ENCODE measurements around the gene TUT4. TPM values are rescaled to one million over a fixed set of nuclear protein-coding genes. Genes with fewer than 3 reads are reported as not detected.

Gene TUT4
- total and polyA plus RNA-seq, 2 donors (not counting 3 experiments of a cell fraction or from before 2014, with no cell fraction given) = 24.7 to 41.2 TPM

GRCh38 chr1:52454779-52455178 is 98.1 kb downstream of the TUT4 start:
- no peaks in the 10 kb centered on the region for H3K79me2 ChIP-seq (ENCODE audit: control insufficient read depth, insufficient read depth, low read length)
- H2AFZ ChIP-seq (ENCODE audit: low read depth, low read length) = no peak overlapping the region
- ChIA-PET CTCF (interaction anchor here (0.9 kb wide), 1 partner anchor 50 kb away, joined by 3 read pairs; no protein-coding TSS in a partner anchor), POLR2A (no interaction called here)
- H3K9ac ChIP-seq (replicated peaks; ENCODE audit: extremely low read depth, insufficient read depth, low read length) = no peak overlapping the region
- H3K27ac ChIP-seq (ENCODE audit: insufficient read depth, low read depth, low read length) = no peak overlapping the region
- H4K20me1 ChIP-seq (replicated peaks; ENCODE audit: control insufficient read depth, extremely low read depth, insufficient read depth, low read length) = no peaks in the 10 kb centered on the region
- no peaks in the 10 kb centered on the region for H3K27me3 ChIP-seq (ENCODE audit: control insufficient read depth in 2 of 2, insufficient read depth in 2 of 2, low read length in 2 of 2)
- H3K9me3 ChIP-seq (replicated peaks; ENCODE audit: control insufficient read depth, insufficient read depth, low read length) = no peaks in the 10 kb centered on the region
- H3K4me2 ChIP-seq (ENCODE audit: insufficient read depth, low read length) = no peak overlapping the region
- FAIRE-seq (no peak), DNase-seq (ENCODE audit: low read depth, low spot score) (no peak)
- BruUV-seq (replicated peaks) = no TSS peak
- no peaks in the 10 kb centered on the region for H3K36me3 ChIP-seq (ENCODE audit: control insufficient read depth in 2 of 2, extremely low read depth in 1 of 2, insufficient read depth in 2 of 2, low read length in 2 of 2)
- H3K4me1 ChIP-seq (ENCODE audit: control insufficient read depth, extremely low read depth, insufficient read depth, low read length) = no peaks in the 10 kb centered on the region
- no peaks in the 10 kb centered on the region for H3K9me1 ChIP-seq (replicated peaks; ENCODE audit: control insufficient read depth, extremely low read depth, insufficient read depth, low read length)
- dilution Hi-C loops (cut with MboI; ENCODE audit: extremely low pct_ligation_motif_present, low sequenced_read_pairs) (no loop called here), intact Hi-C loops (cut with micrococcal nuclease) (loop anchor here (10.0 kb wide), 1 partner anchor 60 kb away; no protein-coding TSS in a partner anchor)
- no peak overlapping the region for H3K4me3 ChIP-seq (replicated peaks in 1 of 3; ENCODE audit: insufficient read depth in 1 of 3, low read depth in 1 of 3, low read length in 3 of 3)
- TF ChIP-seq CTCF (IDR thresholded peaks at IDR 0.05; ENCODE audit: extremely low read depth in 1 of 2, insufficient read depth in 1 of 2, low read depth in 1 of 2, low read length in 2 of 2) (no peak), GATA2 (IDR thresholded peaks at IDR 0.05; ENCODE audit: insufficient read depth, insufficient read length, low read depth, low read length) (no peak), POLR2A (IDR thresholded peaks at IDR 0.05; ENCODE audit: low read depth, low read length) (no peak), POLR2AphosphoS5 (IDR thresholded peaks at IDR 0.05; ENCODE audit: insufficient read depth, low read depth, low read length) (no peak), FOS (IDR thresholded peaks at IDR 0.05; ENCODE audit: borderline replicate concordance, insufficient read depth, low read length) (no peak), JUN (IDR thresholded peaks at IDR 0.05; ENCODE audit: borderline replicate concordance, insufficient read depth, insufficient read length, low read depth) (no peak), EZH2 (IDR thresholded peaks at IDR 0.05; ENCODE audit: borderline replicate concordance, low read depth, low read length, severe bottlenecking) (no peak), MYC (IDR thresholded peaks at IDR 0.05; ENCODE audit: low read depth, low read length) (no peak)
- TF ChIP-seq, protein P1, sequence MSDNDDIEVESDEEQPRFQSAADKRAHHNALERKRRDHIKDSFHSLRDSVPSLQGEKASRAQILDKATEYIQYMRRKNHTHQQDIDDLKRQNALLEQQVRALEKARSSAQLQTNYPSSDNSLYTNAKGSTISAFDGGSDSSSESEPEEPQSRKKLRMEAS (IDR thresholded peaks at IDR 0.05; ENCODE audit: insufficient read depth, insufficient read length) = no peak

Data from endothelial cell of umbilical vein (primary cell).